KOPT-K1 (cell line): ENCODE measurements around the gene ALX3.

Experiments used
- H3K27ac ChIP-seq: fragments of 200-600 bp; sonication (generic); 2 replicates; pipeline ENCODE4 v1.5.1; 2016; ENCODE audit warnings: antibody characterized with exemption, mild to moderate bottlenecking, low read depth, low read length; ENCODE audit not compliant: poor library complexity, severe bottlenecking
- H3K36me3 ChIP-seq: fragments of 200-600 bp; sonication (generic); 2 replicates; pipeline ENCODE4 v1.5.1; 2017; ENCODE audit warnings: antibody characterized with exemption, mild to moderate bottlenecking, low read length, moderate library complexity; ENCODE audit not compliant: insufficient read depth
- H3K9me3 ChIP-seq: fragments of 200-600 bp; sonication (generic); 2 replicates; pipeline ENCODE4 v1.5.1; 2017; ENCODE audit warnings: antibody characterized with exemption, low read length, mild to moderate bottlenecking; ENCODE audit not compliant: insufficient read depth, poor library complexity, severe bottlenecking

The ALX3 gene

DNA sequence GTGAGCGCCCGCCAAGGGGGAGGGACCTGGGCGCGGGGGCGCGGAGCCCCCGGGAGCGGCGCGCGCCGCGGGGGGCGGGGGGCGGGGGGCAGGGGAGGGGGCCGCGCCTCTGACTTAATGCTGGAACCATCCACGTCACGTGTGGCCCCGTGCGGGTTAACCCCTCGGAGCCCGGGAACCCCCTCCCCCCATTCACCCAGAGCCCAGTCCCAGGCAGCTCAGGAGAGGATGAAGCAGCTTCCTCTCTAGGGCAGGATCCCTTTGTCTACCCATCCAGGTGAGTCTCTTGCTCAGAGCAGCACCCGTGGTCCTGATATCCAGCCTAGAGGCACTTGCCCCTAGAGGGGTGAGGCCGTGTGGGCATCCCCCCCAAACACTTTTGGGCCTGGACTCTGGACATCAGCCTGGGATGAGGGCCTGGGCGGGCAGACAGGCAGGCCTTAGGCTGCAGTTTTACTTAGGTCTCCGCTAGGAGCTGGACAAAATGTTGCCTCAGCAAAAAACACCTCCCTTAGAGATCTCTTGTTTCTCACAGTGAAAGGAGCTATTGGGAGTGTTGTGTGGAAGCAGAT is at the start of gene ALX3:
Gene ALX3, minus strand, starts transcription at position 2 of the 572 bp plus-strand sequence. CDS start 60 bp downstream, outside the sequence.
- Histone ChIP-seq H3K36me3 (no peaks in the 10 kb centered on the region), H3K27ac (no peak within 1 kb of the TSS), H3K9me3 (no peaks in the 10 kb centered on the region)

GRCh38 chr1:110119843-110120242 is 49.4 kb upstream of the ALX3 start:
- Histone ChIP-seq H3K36me3 (no peaks in the 10 kb centered on the region), H3K9me3 (peaks cover 15% of the 10 kb centered on the region), H3K27ac (no peak overlapping the region)

DNA sequence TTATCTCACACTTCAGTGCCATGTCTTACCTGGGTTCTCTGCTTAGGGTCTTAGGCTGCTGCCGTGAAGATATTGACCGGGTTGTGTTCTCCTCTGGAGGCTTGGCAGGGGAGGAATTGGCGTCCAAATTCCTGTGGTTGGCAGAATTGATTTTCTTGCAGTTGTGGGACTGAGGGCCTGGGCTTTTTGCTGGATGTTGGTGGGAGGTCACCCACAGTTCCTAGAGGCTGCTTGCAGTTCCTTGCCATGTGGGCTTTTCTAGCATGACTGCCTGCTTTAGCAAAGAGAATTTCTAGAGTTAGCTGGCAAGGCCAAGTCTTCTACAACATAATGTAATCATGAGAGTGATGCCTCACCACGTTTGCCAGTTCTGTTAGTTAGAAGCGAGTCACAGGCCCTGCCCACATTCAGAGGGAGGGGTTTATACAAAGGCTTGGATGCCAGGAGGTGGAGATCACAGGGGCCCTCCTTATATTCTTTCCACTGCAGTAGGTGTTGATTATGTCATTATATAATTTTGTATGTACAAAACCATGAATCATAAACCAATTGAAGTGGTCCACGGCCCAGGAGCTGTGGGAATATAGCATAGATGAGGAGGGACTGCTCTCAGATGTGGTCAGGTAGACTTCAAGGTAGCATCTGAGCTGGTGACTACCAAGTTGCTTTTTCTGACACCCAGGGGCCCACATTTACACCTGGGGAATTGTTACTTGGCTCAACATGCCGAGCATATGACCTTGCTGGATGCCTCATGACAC is 48.3 kb upstream of the ALX3 start:
- Histone ChIP-seq H3K36me3 (no peaks in the 10 kb centered on the region), H3K27ac (no peak overlapping the region)

DNA sequence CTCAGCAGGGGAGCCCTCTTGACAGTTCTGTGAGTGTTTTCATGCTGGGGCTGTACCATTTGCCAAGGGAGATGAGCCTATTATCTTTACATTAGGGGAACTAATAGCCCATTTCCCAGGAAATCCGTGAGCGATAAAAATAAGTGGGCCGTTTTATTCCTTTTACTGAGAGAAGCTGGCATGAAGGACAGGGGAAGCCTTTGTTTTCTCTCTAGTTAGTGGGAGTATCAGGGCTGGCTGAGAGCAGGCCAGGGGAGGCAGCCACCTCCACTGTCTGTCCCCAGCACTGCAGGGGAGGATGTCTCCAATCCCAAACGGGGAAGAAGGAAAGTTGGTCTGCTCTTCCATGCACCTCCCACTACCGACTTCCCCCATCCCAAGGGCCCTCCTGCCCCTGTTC is 44.3 kb upstream of the ALX3 start:
- Histone ChIP-seq H3K9me3 (no peaks in the 10 kb centered on the region), H3K36me3 (no peaks in the 10 kb centered on the region), H3K27ac (no peak overlapping the region)

More for the DNA sequence above, 48.3 kb upstream of the ALX3 start:
- peaks cover 10% of the 10 kb centered on the region for H3K9me3 ChIP-seq

DNA sequence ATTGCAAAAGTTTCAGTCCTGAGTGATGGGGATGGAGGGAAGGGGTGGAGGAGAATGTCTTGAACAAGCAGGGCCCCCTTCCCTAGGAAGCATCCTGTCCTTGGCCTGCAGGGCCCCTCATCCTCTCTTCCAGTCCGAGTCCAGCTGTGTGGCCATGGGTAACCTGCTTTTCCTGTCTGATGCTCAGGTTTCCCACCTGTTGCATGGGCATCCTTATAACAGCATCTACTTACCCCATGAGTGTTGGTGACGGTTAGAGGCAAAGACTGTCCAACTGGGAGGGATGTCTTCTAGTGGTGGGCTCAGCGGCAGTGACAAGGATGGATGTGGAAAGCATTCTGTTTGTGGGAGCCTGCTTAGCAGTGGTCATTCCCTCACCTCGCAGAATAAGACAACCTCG is 43.7 kb upstream of the ALX3 start:
- Histone ChIP-seq H3K36me3 (no peaks in the 10 kb centered on the region), H3K27ac (no peak overlapping the region), H3K9me3 (no peaks in the 10 kb centered on the region)

GRCh38 chr1:110113551-110113950 is 43.1 kb upstream of the ALX3 start:
- H3K36me3 ChIP-seq: no peaks in the 10 kb centered on the region
- no peaks in the 10 kb centered on the region for H3K9me3 ChIP-seq
- H3K27ac ChIP-seq: no peak overlapping the region

DNA sequence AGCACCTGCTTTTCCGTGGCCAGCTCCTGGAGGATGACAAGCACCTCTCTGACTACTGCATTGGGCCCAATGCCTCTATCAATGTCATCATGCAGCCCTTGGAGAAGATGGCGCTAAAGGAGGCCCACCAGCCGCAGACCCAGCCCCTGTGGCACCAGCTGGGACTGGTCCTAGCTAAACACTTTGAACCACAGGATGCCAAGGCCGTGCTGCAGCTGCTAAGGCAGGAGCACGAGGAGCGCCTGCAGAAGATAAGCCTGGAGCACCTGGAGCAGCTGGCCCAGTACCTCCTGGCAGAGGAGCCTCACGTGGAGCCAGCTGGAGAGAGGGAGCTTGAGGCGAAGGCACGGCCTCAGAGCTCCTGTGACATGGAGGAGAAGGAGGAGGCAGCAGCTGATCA is 42.2 kb upstream of the ALX3 start:
- H3K36me3 ChIP-seq: no peaks in the 10 kb centered on the region
- H3K27ac ChIP-seq: no peak overlapping the region

GRCh38 chr1:110112143-110112542 is 41.7 kb upstream of the ALX3 start, which contains the start of gene UBL4B:
Gene UBL4B (plus strand): TSS chr1:110112443. CDS start chr1:110112535, 92 bp downstream.
- H3K9me3 ChIP-seq: no peaks in the 10 kb centered on the region
- H3K27ac ChIP-seq: no peak within 1 kb of the TSS
- H3K36me3 ChIP-seq: no peaks in the 10 kb centered on the region

More for the DNA sequence above, 42.2 kb upstream of the ALX3 start:
- H3K9me3 ChIP-seq: no peaks in the 10 kb centered on the region

- H3K36me3 ChIP-seq: no peaks in the 10 kb centered on the region
- H3K9me3 ChIP-seq: no peaks in the 10 kb centered on the region
- no peak overlapping the region for H3K27ac ChIP-seq
Observed at GRCh38 chr1:110111081-110111480, 40.6 kb upstream of the ALX3 start.

GRCh38 chr1:110107867-110108469 is 37.5 kb upstream of the ALX3 start:
- H3K9me3 ChIP-seq: no peaks in the 10 kb centered on the region
- no peaks in the 10 kb centered on the region for H3K36me3 ChIP-seq
- no peak overlapping the region for H3K27ac ChIP-seq

GRCh38 chr1:110106013-110106941 is 35.8 kb upstream of the ALX3 start:
- Histone ChIP-seq H3K27ac (no peak overlapping the region), H3K36me3 (no peaks in the 10 kb centered on the region), H3K9me3 (no peaks in the 10 kb centered on the region)

DNA sequence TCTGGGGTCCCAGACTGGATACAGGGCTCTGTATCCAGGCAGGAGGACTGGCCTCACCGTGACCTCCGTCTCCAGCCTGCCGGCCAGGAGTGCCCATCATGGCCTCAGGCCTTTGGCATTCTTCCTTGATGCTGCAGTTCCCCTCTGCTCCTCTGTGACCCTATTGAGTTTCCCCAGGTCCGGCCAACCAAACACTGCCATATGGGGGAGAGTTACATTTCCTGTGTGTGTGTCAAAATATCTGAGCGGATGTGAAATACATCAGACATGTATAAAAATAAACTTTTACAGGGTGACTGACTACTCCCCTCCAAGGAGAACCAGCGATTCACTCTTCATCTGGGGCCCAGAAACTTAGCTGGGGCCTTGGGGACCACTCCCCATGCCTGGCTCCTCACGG is 31.6 kb upstream of the ALX3 start:
- Histone ChIP-seq H3K9me3 (no peaks in the 10 kb centered on the region), H3K27ac (no peak overlapping the region), H3K36me3 (no peaks in the 10 kb centered on the region)

- Histone ChIP-seq H3K9me3 (no peaks in the 10 kb centered on the region), H3K27ac (no peak overlapping the region), H3K36me3 (no peaks in the 10 kb centered on the region)
Observed at GRCh38 chr1:110100335-110100734, 29.9 kb upstream of the ALX3 start.

DNA sequence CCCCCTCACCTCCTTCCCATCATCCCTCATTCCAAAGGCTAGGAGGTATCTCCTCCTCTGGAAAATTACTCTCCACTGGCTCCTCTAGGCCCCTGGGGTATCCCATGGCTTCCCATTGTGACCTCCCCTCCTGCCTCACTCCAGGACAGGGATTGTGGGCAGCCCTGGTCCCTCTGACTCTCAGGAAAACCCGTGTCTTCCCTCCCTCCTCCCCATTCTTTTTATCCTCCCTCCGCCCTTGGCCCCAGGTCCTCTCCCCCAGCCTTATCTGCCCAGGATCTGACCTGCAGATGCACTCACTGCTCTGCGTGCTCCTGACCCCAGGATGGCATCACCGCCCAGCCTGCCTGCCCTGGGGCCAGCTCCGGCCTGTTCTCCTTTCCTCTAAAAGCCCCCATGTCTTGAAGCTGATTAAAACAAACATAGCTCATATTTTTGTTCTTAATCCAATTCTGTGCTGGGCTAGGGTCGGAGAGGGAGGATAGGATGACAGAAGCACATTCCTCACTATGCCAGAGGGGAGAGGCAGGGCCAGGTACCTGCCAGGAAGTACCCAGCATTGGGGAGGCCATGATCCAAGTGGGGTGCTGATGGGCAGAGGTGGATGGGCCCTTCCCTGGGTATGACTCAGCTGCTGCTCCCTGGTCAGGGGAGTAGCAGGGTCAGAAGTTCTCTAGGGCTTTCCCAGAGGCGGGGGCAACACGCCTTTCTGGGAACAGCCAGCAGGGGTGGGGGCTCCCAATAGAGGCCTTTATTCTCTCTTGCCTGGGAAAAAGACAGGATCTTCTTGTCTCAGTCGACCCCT is 28.0 kb upstream of the ALX3 start:
- no peak overlapping the region for H3K27ac ChIP-seq
- H3K36me3 ChIP-seq: no peaks in the 10 kb centered on the region
- H3K9me3 ChIP-seq: no peaks in the 10 kb centered on the region
